HTR-8/SVneo (cell line): ENCODE results near the gene TMEM127.
"Not testable (repeated sequence)": the region's sequence is repeated elsewhere in the genome, so short reads cannot be mapped to it uniquely, and the experiment has no call there.

ENCODE experiments used
- DNase-seq: peaks from one replicate; pipeline ENCODE4 v3.0.0; 2011; ENCODE audit warnings: low spot score, mixed read lengths; ENCODE audit not compliant: insufficient read length
- FAIRE-seq: peaks from 2 replicates; lab custom pipeline; 2011; peaks lifted over from hg19 to GRCh38; lab: Jason Lieb, UNC

TMEM127 gene

GRCh38 chr2:96243843-96244242, 22.0 kb downstream of the TMEM127 start:
- DNase-seq (no peak), FAIRE-seq (no peak)

- DNase-seq: peak; percentile 81
- peak; percentile 42 for FAIRE-seq
Measured at GRCh38 chr2:96241900-96242611, 23.7 kb downstream of the TMEM127 start.

GRCh38 chr2:96241227-96241626, 24.6 kb downstream of the TMEM127 start:
- no peak for FAIRE-seq
- no peak for DNase-seq

- FAIRE-seq (no peak), DNase-seq (no peak)
Measured at GRCh38 chr2:96240341-96241038, 25.3 kb downstream of the TMEM127 start.

- no peak for FAIRE-seq
Measured at GRCh38 chr2:96239745-96240264, 26.0 kb downstream of the TMEM127 start.

GRCh38 chr2:96239091-96239490, 26.7 kb downstream of the TMEM127 start:
- DNase-seq: no peak
- FAIRE-seq: no peak

More at GRCh38 chr2:96239745-96240264, 26.0 kb downstream of the TMEM127 start:
- DNase-seq: no peak

GRCh38 chr2:96238266-96238665, 27.5 kb downstream of the TMEM127 start:
- FAIRE-seq: no peak
- DNase-seq: no peak

- no peak for FAIRE-seq
- no peak for DNase-seq
Measured at GRCh38 chr2:96236882-96237281, 28.9 kb downstream of the TMEM127 start.

- DNase-seq: no peak
- no peak for FAIRE-seq
Measured at GRCh38 chr2:96233880-96234316, 31.9 kb downstream of the TMEM127 start.

GRCh38 chr2:96233436-96233835, 32.4 kb downstream of the TMEM127 start:
- FAIRE-seq: no peak
- no peak for DNase-seq

GRCh38 chr2:96231316-96231715, 34.5 kb downstream of the TMEM127 start:
- no peak for FAIRE-seq
- DNase-seq: no peak

- no peak for DNase-seq
- FAIRE-seq: no peak
Measured at GRCh38 chr2:96225016-96225533, 40.7 kb downstream of the TMEM127 start.

GRCh38 chr2:96221106-96221505, 44.7 kb downstream of the TMEM127 start:
- not testable (repeated sequence) for FAIRE-seq, DNase-seq

GRCh38 chr2:96219959-96220358, 45.8 kb downstream of the TMEM127 start:
- not testable (repeated sequence) for FAIRE-seq, DNase-seq

- FAIRE-seq (no peak), DNase-seq (no peak)
Measured at GRCh38 chr2:96218508-96219131, 47.2 kb downstream of the TMEM127 start.

GRCh38 chr2:96214554-96214953, 51.2 kb downstream of the TMEM127 start:
- DNase-seq: no peak
- FAIRE-seq: no peak

- DNase-seq (no peak), FAIRE-seq (no peak)
Measured at GRCh38 chr2:96213379-96213778, 52.4 kb downstream of the TMEM127 start.

GRCh38 chr2:96212339-96212738, 53.5 kb downstream of the TMEM127 start:
- DNase-seq (no peak), FAIRE-seq (no peak)

- FAIRE-seq (no peak), DNase-seq (no peak)
Measured at GRCh38 chr2:96209729-96210085, 56.1 kb downstream of the TMEM127 start.

GRCh38 chr2:96209011-96209728, 56.6 kb downstream of the TMEM127 start:
- DNase-seq (no peak), FAIRE-seq (no peak)
